ENCODE results near the gene RBM22.

RBM22 gene

DNA sequence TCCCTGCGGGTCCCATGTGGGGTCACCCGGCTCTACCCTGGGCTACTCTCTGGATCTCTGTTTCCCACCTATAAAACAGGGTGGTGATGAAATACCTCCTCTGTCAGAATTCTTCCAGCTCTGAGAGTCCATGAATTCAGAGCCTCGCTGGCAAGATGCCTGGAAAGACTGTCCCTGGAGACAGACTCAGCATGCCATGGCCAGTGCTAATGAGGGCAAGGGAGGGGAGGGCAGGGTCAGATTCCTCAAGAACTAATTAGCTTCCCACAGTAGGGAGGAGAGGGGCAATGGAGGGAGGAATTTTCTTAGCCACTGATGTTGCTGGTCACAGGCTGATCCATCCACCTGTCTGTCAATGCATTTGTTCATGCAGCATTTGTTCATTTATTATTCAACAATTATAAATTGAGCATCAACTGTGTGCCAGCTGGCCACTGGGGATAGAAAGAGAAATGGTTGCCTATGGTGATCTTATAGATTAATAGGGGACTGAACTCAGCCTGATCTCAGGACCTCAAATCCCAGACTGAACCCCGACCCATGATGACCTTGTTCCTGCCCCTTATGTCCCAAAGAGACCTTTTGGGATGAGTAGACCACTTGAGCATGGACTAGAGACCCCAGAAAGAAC is 55.7 kb downstream of the RBM22 start:
- Histone ChIP-seq H3K79me2 (ENCODE audit: low read length) (no peaks in the 10 kb centered on the region), H3K36me3 (replicated peaks; ENCODE audit: insufficient read depth, low read length) (no peaks in the 10 kb centered on the region), H3K4me2 (ENCODE audit: low read depth, low read length) (no peak overlapping the region), H3K9me2 (replicated peaks; ENCODE audit: insufficient read depth, low read length) (no peaks in the 10 kb centered on the region), H3K27me3 (replicated peaks; ENCODE audit: insufficient read depth, low read length) (no peaks in the 10 kb centered on the region; the same call in 1 of the 2 replicates), H4K20me1 (ENCODE audit: insufficient read depth, low read length) (no peaks in the 10 kb centered on the region), H3K9me3 (replicated peaks; ENCODE audit: insufficient read depth, low read length) (no peaks in the 10 kb centered on the region), H3K9ac (ENCODE audit: low read length) (no peak overlapping the region), H3K4me3 (ENCODE audit: low read length) (no peak overlapping the region), H3K27ac (ENCODE audit: low read length) (no peak overlapping the region), H3K4me1 (ENCODE audit: low read length) (no peaks in the 10 kb centered on the region), H2AFZ (ENCODE audit: low read length) (no peak overlapping the region), H3F3A (ENCODE audit: insufficient read depth, low read length) (no peaks in the 10 kb centered on the region)
- DNase-seq: no peak
- no peak for TF ChIP-seq EZH2phosphoT487 (IDR thresholded peaks at IDR 0.05; ENCODE audit: low read length)
- TF ChIP-seq, protein P1, sequence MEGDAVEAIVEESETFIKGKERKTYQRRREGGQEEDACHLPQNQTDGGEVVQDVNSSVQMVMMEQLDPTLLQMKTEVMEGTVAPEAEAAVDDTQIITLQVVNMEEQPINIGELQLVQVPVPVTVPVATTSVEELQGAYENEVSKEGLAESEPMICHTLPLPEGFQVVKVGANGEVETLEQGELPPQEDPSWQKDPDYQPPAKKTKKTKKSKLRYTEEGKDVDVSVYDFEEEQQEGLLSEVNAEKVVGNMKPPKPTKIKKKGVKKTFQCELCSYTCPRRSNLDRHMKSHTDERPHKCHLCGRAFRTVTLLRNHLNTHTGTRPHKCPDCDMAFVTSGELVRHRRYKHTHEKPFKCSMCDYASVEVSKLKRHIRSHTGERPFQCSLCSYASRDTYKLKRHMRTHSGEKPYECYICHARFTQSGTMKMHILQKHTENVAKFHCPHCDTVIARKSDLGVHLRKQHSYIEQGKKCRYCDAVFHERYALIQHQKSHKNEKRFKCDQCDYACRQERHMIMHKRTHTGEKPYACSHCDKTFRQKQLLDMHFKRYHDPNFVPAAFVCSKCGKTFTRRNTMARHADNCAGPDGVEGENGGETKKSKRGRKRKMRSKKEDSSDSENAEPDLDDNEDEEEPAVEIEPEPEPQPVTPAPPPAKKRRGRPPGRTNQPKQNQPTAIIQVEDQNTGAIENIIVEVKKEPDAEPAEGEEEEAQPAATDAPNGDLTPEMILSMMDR (IDR thresholded peaks at IDR 0.05; ENCODE audit: low read length): no peak
- TF ChIP-seq EZH2 (optimal IDR thresholded peaks at IDR 0.05; ENCODE audit: low read depth, low read length): no peak

DNA sequence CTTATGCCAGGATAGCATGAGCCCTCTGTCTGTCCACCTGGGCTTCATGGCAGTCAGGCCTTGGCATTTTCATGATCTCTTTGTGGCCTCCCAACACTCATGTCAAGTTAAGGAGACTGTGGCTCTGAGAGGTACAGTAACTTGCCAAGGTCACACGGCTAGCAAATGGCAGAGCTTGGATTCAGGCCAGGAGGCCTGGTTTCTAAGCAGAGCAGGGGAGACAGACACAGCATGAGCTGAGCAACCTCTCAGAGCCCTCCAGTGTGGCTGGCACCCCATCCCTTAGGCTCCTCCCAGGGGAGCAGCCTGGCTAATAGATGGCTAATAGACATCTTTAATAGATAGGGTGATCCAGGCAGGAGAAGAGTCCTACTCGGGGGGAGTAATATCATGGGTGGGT is 56.3 kb downstream of the RBM22 start:
- Histone ChIP-seq H3K4me1 (ENCODE audit: low read length) (no peaks in the 10 kb centered on the region), H3K9me2 (replicated peaks; ENCODE audit: insufficient read depth, low read length) (no peaks in the 10 kb centered on the region), H3K9ac (ENCODE audit: low read length) (no peak overlapping the region), H2AFZ (ENCODE audit: low read length) (no peak overlapping the region), H3K4me3 (ENCODE audit: low read length) (no peak overlapping the region), H4K20me1 (ENCODE audit: insufficient read depth, low read length) (no peaks in the 10 kb centered on the region), H3K4me2 (ENCODE audit: low read depth, low read length) (no peak overlapping the region), H3K27ac (ENCODE audit: low read length) (no peak overlapping the region), H3K9me3 (replicated peaks; ENCODE audit: insufficient read depth, low read length) (no peaks in the 10 kb centered on the region), H3K27me3 (replicated peaks; ENCODE audit: insufficient read depth, low read length) (no peaks in the 10 kb centered on the region; the same call in 1 of the 2 replicates), H3F3A (ENCODE audit: insufficient read depth, low read length) (no peaks in the 10 kb centered on the region), H3K36me3 (replicated peaks; ENCODE audit: insufficient read depth, low read length) (no peaks in the 10 kb centered on the region), H3K79me2 (ENCODE audit: low read length) (no peaks in the 10 kb centered on the region)
- TF ChIP-seq, protein P1 (IDR thresholded peaks at IDR 0.05; ENCODE audit: low read length): no peak
- TF ChIP-seq EZH2phosphoT487 (IDR thresholded peaks at IDR 0.05; ENCODE audit: low read length) (no peak), EZH2 (optimal IDR thresholded peaks at IDR 0.05; ENCODE audit: low read depth, low read length) (no peak)
- DNase-seq: no peak

DNA sequence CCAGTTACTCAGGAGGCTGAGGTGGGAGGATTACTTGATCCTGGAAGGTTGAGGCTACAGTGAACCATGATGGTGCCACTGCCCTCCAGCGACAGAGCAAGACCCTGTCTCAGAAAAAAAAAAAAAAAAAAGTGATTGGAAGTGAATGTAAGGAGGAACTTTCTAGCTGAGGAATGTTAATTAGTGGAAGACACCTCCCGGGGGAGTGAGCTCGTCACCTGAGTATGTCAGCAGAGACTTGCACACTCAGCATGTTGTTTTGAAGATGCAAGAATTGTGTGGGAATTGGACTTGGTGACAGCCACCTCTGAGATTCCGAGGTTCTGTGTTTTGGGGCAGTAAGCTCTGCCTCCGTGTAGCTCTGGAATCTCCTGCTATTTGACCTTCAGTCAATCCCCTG is 56.8 kb downstream of the RBM22 start:
- H3K9ac ChIP-seq (ENCODE audit: low read length): no peak overlapping the region
- no peaks in the 10 kb centered on the region for H3F3A ChIP-seq (ENCODE audit: insufficient read depth, low read length)
- H3K9me2 ChIP-seq (replicated peaks; ENCODE audit: insufficient read depth, low read length): no peaks in the 10 kb centered on the region
- H4K20me1 ChIP-seq (ENCODE audit: insufficient read depth, low read length): no peaks in the 10 kb centered on the region
- DNase-seq: no peak
- TF ChIP-seq EZH2 (optimal IDR thresholded peaks at IDR 0.05; ENCODE audit: low read depth, low read length): no peak
- no peak for TF ChIP-seq EZH2phosphoT487 (IDR thresholded peaks at IDR 0.05; ENCODE audit: low read length)
- TF ChIP-seq, protein P1 (IDR thresholded peaks at IDR 0.05; ENCODE audit: low read length): no peak
- H3K27ac ChIP-seq (ENCODE audit: low read length): no peak overlapping the region
- no peaks in the 10 kb centered on the region for H3K79me2 ChIP-seq (ENCODE audit: low read length)
- H3K36me3 ChIP-seq (replicated peaks; ENCODE audit: insufficient read depth, low read length): no peaks in the 10 kb centered on the region
- H3K4me3 ChIP-seq (ENCODE audit: low read length): no peak overlapping the region
- H3K4me1 ChIP-seq (ENCODE audit: low read length): no peaks in the 10 kb centered on the region
- no peaks in the 10 kb centered on the region for H3K9me3 ChIP-seq (replicated peaks; ENCODE audit: insufficient read depth, low read length)
- no peak overlapping the region for H2AFZ ChIP-seq (ENCODE audit: low read length)
- no peak overlapping the region for H3K4me2 ChIP-seq (ENCODE audit: low read depth, low read length)
- H3K27me3 ChIP-seq (replicated peaks; ENCODE audit: insufficient read depth, low read length): no peaks in the 10 kb centered on the region; the same call in 1 of the 2 replicates

Data from MM.1S (cell line).